DMS79 (cell line): ENCODE measurements around the gene USP6NL.
"Not testable (repeated sequence)": the region's sequence is repeated elsewhere in the genome, so short reads cannot be mapped to it uniquely, and the experiment has no call there.

Experiments used
- DNase-seq: peaks from one replicate; lab custom pipeline; 2025; lab: John Stamatoyannopoulos, UW

The USP6NL gene

DNA sequence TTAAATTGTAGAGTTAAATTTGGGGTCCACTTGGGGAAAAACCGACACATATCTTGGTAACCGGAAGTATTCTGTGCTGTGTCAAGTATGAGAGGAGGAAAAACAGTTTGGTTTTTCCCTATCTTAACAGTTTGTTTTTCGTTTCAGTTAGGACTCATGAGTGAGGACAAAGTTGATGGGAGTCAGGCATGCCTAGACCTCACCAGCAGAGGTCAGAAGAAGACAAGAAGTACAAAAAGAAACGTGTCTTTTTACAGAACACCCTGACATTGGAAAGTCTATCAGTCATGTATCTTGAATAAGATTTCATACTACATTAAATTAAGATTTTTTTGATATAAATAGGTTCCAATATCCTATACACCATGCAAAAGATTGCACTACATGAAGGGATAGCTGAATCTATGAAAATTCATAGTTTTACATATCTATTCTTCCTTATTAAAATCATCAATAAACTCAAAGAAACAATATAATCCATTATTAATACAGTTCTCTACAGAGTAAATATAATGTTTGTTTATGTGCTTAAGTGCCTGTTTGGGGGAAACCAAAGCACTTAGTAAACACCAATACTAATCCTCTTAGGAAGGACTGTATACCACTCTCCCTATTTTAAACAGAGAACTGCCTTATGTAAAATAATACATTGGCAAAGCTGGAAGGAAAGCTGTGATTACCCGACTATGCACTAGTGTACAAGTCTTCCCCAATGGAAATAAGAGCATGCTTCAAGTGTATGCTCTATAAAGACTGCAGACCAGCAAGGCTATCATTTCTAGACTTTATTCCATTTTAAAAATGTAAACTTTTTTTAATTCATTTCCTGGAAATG, 95.6 kb downstream of the USP6NL start:
- DNase-seq = no peak

DNA sequence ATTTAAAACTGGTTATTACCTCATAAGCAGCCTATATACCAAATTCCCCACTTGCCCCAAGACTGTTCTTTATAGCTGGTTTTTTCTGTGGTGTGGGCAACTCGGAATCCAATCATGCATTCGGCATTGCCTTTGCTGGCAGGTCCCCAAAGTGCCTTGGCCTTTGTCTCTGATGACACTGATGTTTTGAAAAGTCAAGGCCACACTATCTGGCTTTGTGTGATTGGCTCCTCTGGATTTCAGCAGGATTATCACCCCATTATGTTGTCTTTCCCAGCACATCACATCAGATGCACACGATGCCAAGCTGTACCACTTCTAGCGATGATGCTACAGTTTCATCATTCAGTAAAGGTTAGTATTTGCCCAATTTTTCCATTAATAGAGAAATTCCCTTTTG, 97.7 kb downstream of the USP6NL start:
- DNase-seq = no peak

DNA sequence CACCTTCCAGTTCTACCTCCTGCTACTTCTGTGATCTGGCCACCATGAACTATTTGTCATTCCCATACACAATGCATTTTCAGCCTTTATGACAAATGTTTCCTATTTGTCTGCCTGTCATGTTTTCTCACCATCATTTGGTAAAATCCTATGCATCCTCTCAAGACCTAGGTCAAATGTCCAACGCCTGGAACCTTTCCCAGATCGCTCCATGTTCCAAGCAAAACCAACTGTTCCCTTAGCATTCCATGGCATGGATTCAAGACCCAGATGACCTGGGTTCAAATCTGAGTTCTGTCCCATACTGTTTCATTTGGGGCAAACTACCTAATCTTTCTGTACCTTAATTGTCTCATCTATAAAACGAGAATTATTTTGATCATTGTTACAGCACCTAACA, 98.9 kb downstream of the USP6NL start:
- no peak for DNase-seq

DNA sequence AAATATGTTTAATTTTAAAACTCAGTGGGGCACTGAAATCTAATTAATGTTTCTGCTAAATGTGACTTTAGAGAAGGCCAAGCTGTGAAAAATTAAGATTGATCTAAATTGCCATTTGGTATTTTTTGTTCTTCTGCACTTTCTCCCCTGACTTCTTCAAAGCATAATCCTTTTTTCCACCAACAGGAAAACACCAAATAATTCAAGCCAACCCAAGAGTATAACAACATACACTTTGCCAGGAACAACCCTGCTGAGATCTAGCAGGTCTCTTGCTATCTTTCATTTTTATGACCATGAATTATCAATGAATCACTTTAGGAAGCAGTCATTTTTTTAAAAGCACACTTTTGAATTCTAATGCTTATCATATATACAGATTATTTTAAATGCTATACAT, 100.1 kb downstream of the USP6NL start:
- DNase-seq = no peak

DNA sequence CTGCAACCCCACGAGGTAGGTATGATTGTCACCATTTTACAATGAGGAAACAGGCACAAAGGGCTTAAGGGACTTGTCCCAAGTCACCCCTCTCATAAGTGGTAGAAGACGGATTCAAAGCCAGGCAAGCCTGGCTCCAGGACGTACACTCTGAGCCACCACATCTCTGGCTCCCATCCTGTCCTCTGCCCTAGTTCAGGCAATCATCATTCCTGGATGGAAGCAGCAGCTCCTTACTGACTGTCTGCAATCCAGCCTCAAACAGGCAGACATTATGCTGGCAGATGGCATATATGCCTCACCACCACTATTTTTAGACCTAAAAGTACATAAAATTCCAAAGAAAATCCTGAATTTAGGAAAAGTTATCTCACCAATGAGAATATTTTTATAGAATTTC, 100.7 kb downstream of the USP6NL start:
- DNase-seq = no peak

DNA sequence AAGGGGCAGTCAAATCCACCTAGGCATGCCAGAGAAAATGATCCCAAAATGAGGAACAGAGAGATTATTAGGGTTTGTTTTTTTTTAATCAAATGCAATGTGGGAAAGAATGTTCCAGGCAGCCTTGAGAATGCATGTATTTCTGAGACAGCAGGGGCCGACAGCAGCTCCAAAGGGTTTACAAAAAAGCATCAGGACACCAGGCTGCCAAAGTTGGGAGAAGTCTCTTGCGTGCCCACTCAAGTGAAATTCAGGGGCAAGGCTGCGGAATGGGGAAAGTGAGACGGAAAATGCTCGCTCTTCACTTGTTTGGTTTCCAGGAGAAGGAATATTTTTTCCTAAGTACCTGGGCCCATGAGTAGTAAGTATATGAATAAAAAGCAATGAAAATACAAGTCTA, 101.2 kb downstream of the USP6NL start:
- DNase-seq = no peak

DNA sequence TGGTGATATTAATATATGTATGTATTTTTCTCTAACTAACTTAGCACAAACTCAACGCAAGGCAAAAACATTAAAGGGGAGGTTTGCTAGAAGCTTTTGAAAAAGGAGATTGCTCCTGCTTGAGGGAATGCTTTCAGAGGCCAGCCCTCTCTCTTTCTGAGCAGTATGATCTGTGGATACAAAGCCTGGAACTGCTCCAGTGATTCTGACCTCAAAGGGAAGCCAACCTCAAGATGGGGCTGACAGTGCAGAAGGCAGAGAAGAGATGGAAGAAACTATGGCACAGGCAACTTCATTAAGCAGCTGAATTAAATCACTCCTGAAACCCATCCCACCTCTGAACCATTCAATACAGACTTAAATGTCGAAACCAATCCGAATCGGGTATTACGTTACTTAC, 102.4 kb downstream of the USP6NL start:
- no peak for DNase-seq

DNA sequence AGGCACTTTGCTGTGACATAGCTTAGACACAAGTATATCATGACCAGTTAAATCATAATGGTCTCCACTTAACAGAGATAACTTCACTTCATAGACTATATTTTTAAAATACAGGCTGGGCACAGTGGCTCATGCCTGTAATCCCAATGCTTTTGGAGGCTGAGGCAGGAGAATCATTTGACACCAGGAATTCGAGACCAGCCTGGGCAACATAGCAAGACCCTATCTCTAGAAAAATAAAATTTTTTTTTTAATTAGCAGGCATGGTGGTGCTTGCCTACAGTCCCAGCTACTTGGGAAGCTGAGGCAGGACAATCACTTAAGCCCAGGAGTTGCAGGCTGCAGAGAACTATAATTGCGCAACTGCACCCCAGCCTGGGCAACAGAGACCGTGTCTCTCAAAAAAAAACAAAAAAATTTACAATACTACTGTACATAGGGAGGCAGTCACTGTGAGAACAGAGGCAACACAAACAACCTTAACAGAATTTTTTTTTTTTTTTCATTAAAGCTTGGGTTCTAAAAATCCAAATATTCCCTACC, 105.1 kb downstream of the USP6NL start:
- DNase-seq = no peak

DNA sequence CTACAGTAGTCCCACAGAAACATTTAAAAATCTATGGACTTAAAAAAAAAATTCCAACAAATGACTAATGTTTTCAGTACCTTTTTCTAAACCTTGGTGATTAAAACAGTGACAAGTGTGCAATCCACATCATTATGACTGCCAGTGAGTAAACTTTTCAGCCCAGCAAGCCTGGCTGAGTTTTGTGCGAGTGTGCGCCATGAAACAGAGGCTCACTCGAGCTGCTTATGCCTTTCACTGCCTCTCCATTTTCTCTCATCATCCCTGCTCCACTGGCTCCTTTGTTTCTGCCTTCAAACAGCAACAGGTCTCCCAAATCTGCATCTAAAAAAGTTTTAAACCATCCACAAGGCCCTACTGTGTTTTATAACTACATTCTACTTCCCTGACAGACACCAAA, 105.8 kb downstream of the USP6NL start:
- DNase-seq = no peak

DNA sequence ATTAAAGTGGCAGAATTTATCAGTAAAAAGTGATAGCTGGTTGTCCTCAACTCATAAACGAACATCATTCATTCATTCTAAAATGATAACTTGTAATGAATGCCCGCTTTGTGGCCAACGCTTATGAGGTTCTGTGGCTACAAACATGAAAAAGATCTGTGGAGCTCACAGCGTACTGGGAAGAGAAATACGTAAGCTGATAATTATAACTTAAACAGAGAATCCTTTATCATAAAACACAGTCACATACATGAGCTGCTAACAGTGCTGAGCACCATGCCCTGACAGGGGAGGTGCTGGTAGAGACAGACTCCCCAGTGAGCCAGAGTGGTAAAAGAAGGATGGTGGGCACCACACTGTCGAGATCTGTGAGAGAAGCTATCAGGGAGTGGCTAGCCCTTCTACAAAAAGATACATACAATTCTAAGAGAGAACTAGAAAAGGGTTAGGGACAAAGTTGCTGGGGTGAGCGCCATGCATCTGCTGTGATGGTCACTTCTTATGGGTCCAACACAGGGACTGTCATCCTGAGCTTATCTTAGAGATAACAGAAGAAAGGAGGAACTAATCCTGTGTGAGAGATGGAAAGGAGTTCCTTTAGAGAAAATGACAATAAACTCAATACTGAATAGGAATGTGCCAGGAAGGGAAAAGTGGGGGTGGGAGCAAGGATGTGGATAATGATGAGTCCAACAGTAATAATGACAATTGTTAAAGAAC, 106.7 kb downstream of the USP6NL start:
- no peak for DNase-seq

DNA sequence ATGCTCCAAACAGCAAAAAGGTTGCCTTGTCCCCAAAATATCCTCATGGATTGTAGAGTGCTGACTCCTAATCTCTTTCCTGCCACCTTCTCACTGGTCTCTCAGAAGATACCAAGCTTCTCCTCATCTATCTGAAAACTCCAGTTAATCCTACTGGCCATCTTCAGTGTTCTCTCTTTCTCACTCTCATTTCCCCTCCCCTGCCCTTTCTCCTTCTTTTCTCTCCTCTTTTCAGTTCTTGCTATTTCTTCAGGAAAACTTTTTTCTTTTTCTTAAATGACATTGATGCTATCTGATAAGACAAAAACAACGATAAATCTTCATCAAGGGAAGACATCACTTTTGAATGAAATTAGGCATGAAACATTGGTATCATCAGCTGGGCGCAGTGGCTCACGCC, 109.8 kb downstream of the USP6NL start:
- no peak for DNase-seq

DNA sequence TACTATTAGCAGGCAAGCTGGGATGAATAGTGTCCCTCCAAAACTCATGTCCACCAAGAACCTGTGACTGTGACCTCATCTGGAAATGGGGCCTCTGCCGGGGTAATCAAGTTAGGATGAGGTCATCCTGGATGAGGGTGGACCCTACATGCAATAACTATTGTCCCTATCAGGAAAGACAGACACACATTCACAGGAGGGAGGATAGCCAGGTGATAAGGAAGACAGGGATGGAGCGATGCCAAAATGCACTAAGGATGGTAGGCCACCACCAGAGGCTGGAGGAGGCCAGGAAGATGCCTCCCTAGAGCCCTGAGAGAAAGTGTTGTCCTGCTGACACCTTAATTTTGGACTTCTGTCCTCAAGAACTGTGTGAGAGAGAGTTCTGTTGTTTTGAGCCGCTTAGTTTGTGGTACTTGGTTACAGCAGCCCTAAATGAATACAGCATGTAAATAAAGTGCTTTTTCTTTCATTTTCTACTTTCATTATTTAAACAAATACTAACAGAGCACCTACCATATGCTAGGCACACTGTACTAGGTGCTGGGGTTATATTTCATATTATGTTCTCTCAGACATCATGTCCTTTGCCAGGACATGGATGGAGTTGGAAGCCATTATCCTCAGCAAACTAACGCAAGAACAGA, 111.9 kb downstream of the USP6NL start:
- DNase-seq = no peak

DNA sequence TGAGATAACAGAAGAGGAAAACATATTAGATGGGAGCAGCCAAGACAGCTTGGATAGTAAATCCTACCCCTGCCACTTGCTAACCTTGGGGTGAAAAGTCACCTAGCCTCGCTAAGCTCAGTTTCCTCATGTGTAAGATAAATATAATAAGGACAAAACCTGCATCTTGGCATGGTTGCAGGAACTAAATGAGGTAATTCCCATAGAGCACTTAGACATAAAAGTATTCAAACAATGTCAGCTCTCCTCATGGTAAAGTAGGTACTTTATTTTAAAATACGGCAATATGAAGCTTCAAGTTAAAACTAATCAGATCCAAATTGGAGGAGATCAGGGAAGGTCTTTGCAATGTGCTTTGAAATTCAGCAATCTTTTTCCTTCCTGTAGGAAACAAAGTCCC, 113.1 kb downstream of the USP6NL start:
- no peak for DNase-seq

DNA sequence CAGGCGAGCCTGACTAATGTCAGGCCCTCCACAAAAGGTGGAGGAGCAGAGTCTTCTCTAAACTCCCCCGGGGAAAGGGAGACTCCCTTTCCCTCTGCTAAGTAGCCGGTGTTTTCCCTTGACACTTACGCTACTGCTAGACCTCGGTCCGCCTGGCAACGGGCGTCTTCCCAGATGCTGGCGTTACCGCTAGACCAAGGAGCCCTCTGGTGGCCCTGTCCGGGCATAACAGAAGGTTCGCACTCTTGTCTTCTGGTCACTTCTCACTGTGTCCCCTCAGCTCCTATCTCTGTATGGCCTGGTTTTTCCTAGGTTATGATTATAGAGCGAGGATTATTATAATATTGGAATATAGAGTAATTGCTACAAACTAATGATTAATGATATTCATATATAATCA, 116.5 kb downstream of the USP6NL start:
- DNase-seq = not testable (repeated sequence)

DNA sequence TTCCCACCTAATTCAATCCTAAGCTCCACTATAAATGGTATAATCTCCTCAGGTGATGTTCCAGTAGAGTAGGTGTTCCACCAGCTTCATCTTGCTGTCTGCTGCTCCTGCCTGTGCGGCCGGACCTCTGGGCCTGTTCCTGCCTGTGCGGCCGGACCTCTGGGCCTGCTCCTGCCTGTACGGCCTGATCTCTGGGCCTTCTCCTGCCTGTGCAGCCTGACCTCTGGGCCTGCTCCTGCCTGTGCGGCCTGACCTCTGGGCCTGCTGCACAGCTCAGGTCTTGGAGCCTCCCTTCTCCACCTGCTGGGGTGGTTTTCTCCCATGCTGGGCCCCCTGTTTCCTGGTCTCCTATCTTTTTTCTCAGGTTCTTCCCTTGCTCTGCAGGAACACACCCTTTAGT, 117.8 kb downstream of the USP6NL start:
- DNase-seq = no peak

DNA sequence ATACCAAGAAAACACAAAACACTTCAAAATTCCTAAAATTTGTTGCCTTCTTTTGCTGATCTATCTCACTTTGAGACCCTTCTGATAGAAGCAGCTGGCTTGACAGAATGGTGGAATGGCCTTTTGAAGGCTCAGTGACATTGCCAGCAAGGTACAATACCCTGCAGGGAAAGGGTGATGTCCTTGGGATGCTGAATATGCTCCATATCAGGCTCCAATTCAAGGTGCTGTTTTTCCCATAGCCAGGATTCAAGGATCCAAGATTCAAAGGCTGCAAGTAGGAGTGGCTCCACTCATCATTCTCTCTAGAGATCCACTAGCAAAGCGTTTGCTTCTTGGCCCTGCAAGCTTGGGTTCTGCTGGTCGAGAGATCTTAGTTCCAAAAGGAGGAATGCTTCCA, 120.4 kb downstream of the USP6NL start:
- DNase-seq = no peak

DNA sequence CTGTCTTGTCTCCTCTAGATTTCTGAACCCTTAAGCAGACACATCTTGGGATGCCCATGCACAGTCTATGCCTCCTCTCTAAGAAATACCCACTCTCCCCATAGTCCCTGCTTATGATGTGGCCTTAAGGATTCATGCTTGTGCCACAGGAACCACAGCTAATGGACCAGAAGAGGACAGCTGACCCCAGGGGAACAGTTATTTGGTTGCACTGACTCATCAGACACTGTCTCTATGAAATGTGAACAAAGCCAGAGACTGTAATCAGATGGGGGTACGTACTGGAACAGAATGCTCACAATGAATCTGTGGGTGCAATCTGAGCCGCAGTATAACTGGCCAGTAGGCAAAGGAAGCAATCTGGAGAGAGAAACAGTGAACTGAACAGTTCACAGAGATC, 121.9 kb downstream of the USP6NL start:
- DNase-seq = no peak

DNA sequence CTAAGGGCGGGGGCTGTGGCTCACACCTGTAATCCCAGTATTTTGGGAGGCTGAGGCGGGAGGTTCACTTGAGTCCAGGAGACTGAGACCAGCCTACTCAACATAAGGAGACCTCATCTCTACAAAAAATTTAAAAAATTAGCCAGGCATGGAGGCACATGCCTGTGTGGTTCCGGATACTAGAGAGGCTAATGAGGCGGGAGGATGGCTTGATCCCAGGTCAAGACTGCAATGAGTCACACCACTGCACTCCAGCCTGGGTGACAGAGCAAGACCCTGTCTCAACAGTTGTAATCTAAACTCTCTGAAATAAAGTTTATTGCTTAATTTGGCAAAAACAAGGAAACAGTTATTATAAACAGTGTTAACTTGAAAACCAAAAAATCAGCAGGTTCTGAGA, 123.3 kb downstream of the USP6NL start:
- DNase-seq = no peak

DNA sequence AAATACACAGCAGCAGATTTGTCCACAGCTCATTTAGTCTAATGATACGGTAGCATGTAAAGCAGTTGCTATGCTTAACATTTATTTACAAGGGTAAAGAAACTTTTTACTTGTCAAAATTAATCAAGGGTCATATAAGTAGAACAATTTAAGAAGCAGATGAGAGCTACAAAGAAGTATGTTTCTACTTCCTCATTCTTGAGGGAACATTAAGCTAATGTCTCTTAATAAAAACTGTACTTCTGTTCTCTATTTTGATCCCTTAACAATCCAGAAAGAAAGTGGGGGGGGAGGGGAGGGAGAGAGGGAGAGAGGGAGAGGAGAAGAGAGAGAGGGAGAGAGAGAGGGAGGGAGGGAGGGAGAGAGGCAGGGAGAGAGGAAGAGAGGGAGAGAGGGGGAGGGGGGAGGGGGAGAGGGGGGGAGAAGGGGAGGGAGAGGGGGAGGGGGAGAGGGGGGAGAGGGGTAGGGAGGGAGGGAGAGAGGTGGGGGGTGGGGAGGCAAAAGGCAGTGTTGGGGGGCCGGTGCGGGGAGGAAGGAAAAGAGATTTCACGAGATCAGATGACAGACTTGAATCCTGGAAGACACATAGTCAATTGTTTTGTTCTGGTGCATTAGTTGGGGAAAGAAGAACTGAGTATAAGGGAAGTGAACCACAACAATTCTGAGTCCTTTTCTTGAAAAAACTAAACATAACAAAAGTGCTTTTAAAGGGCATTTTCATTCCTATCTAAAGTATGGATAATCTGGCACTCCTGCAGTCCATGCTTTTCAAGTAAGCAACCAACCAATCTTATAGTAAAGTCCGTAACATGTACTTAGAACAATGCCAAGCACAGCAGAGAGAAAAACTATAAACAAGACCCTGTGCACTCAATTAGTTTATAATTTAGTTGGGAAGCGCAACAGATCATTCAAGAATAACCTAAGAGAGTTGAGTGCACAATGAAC, 128.0 kb downstream of the USP6NL start:
- no peak for DNase-seq

DNA sequence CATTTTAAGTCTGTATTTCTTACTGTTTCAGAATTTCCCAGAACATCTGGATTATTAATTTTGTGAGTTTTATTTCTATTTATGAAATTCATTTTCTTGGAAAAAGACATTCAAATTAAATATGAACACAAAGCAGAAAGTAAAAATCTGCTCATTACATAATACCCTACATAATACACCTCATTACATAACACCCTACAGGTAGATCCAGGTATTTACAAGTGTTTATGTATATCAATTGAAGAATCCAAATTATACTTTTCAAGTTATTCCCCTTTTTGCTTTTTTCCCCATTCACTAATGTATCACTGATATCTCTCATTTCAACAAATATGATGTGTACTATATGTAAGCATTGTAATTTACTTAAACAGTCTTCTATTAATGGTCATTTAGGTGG, 129.1 kb downstream of the USP6NL start:
- no peak for DNase-seq

DNA sequence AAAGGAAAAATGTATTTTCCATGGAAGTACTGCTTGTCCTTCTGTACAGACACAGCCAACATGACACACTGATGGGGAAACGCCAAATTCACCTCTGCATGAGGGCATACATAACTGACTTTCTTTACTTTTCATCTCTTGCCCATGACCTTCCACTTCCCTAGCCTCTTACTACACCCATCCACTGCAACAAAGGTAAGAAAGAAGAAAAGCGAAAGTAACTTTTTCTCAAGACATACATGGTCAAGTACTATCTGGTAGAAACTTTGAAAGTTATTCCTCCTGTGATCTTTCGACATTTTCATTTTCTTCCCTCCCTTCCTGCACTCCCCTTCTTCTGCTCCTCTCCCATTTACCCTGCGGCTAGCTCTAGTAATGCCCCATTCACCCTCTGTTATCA, 130.8 kb downstream of the USP6NL start:
- no peak for DNase-seq

DNA sequence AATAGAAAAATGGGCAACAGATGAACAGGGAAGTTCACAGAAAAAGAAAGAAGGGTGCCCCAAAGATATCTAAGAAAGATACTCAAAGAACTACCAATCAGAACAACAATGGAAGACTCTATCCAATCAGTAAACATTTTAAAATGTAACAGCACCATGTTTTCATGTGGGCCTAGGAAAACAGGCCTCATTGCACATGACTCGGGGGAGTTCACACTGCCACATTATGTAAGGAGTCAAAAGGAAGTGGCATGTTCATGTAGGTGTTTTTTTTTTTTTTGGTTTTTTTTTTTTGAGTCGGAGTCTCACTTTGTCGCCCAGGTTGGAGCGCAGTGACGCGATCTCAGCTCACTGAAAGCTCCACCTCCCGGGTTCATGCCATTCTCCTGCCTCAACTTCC, 132.2 kb downstream of the USP6NL start:
- no peak for DNase-seq
